T-cell (primary cell): ENCODE results near the gene ASB8. TPM values are rescaled to one million over a fixed set of nuclear protein-coding genes. Genes with fewer than 3 reads are reported as not detected.

Source experiments
- ATAC-seq, 4 experiments: fragments of 200-7000 bp in 3 of 4; fragments of 150-1000 bp in 1 of 4; cut with Tn5 transposase; replicated peaks in 1 of 4; 1 replicate in 3 of 4; 2 replicates in 1 of 4; pipeline ENCODE4 v1.10.0; 2021; ENCODE audit warnings: moderate library complexity in 3 of 4, mild to moderate bottlenecking in 2 of 4, moderate number of reproducible peaks in 1 of 4
- CTCF ChIA-PET, 2 donors: fragments of 300-600 bp; sonication (Branson Sonifier 250); formaldehyde crosslinking; loops; one replicate each; lab custom pipeline; 2022; ENCODE audit warnings: antibody characterized with exemption in 2 of 2; lab: Charles Lee
- POLR2A ChIA-PET, 2 donors: fragments of 300-600 bp; sonication (Branson Sonifier 250); formaldehyde crosslinking; loops; one replicate each; lab custom pipeline; 2022; ENCODE audit warnings: antibody characterized with exemption in 2 of 2; lab: Charles Lee
- DNase-seq, 35 experiments: peaks; one replicate each; pipeline versions ENCODE4 v3.0.0 to v3.0.0-alpha.2; 2013 to 2023
- H3K27ac ChIP-seq: one replicate; pipeline ENCODE4 v1.5.1; 2013; ENCODE audit warnings: low read length
- H3K27me3 ChIP-seq, 2 experiments: replicated peaks in 1 of 2; 1 replicate in 1 of 2; 2 replicates in 1 of 2; pipeline versions ENCODE4 v1.6.1 to v1.7.0; 2013; ENCODE audit warnings: low read length in 1 of 2, mixed read lengths in 1 of 2; ENCODE audit not compliant: control insufficient read depth in 2 of 2, insufficient read depth in 2 of 2; ENCODE audit errors: extremely low read depth in 1 of 2
- H3K36me3 ChIP-seq, 2 donors: 1 replicate in 1 of 2; 2 replicates in 1 of 2; pipeline versions ENCODE4 v1.6.1 to v1.7.0; 2013; ENCODE audit warnings: low read length in 1 of 2; ENCODE audit not compliant: control insufficient read depth in 2 of 2, insufficient read depth in 1 of 2; ENCODE audit errors: extremely low read depth in 1 of 2
- H3K4me1 ChIP-seq, 2 experiments: 1 replicate in 1 of 2; 2 replicates in 1 of 2; pipeline versions ENCODE4 v1.6.1 to v1.7.0; 2013; ENCODE audit warnings: low read length in 2 of 2, mixed read lengths in 1 of 2; ENCODE audit not compliant: insufficient read depth in 2 of 2, control insufficient read depth in 1 of 2; ENCODE audit errors: extremely low read depth in 1 of 2
- H3K4me3 ChIP-seq, 2 donors: 1 replicate in 1 of 2; 2 replicates in 1 of 2; pipeline versions ENCODE4 v1.5.1 to v1.7.0; 2013; ENCODE audit warnings: mild to moderate bottlenecking in 2 of 2, low read length in 1 of 2, moderate library complexity in 1 of 2; ENCODE audit not compliant: control insufficient read depth in 1 of 2; ENCODE audit errors: extremely low read depth in 1 of 2
- H3K9me3 ChIP-seq: 2 replicates; pipeline ENCODE4 v1.7.0; 2013
- H3K27ac Mint-ChIP-seq, 2 donors: one replicate each; pipeline ENCODE4 v1.8.0; 2020 to 2021; ENCODE audit warnings: mild to moderate bottlenecking in 2 of 2, mixed read lengths in 2 of 2
- H3K27me3 Mint-ChIP-seq, 2 donors: one replicate each; pipeline ENCODE4 v1.8.0; 2021 to 2022; ENCODE audit warnings: mixed read lengths in 2 of 2
- H3K36me3 Mint-ChIP-seq: one replicate; pipeline ENCODE4 v1.8.0; 2021; ENCODE audit warnings: mixed read lengths
- H3K4me1 Mint-ChIP-seq, 3 donors: one replicate each; pipeline ENCODE4 v1.8.0; 2020 to 2022; ENCODE audit warnings: mixed read lengths in 3 of 3, mild to moderate bottlenecking in 1 of 3
- H3K4me3 Mint-ChIP-seq, 3 donors: one replicate each; pipeline ENCODE4 v1.8.0; 2020 to 2022; ENCODE audit warnings: mild to moderate bottlenecking in 3 of 3, mixed read lengths in 3 of 3, moderate library complexity in 3 of 3
- H3K9me3 Mint-ChIP-seq, 3 donors: one replicate each; pipeline ENCODE4 v1.8.0; 2020 to 2022; ENCODE audit warnings: mixed read lengths in 3 of 3
- WGBS: methylation state at CpG from one replicate; pipeline ENCODE4 v1.1.5; 2013; ENCODE audit warnings: missing lambda C conversion rate; ENCODE audit not compliant: insufficient coverage; 5-methylcytosine and 5-hydroxymethylcytosine counted together
- total RNA-seq, 35 experiments: library from RNA in 6 of 35; stranded (reverse) in 6 of 35; fragments of 120-200 nt in 1 of 35; gene quantifications; one replicate each; pipeline versions ENCODE4 v1.2.1 to v1.2.4 and lab custom pipeline; 2013 to 2026

Gene ASB8
- total RNA-seq, 5 donors from 2014 or later (not counting 1 experiment from before 2014, with no cell fraction given): 50.0 to 59.7 (median 58.9) TPM

- H3K27ac ChIP-seq: no peak overlapping the region
- no peaks in the 10 kb centered on the region for H3K9me3 ChIP-seq
- no peaks in the 10 kb centered on the region for H3K27me3 Mint-ChIP-seq
- H3K4me3 Mint-ChIP-seq: no peak overlapping the region
- no peak overlapping the region for H3K27ac Mint-ChIP-seq
- ATAC-seq (no peak), DNase-seq (no peak)
- peaks cover 0 to under 1% (median 0%) of the 10 kb centered on the region in 3 donors for H3K4me1 Mint-ChIP-seq
- H3K36me3 ChIP-seq: peaks cover 0 to 67% of the 10 kb centered on the region in 2 donors
- ChIA-PET POLR2A (interaction anchor here in 1 of 2 donors (0.5 kb wide), 2 partner anchors 16 to 609 kb away, joined by 3 to 10 read pairs; no protein-coding TSS in a partner anchor), CTCF (interaction anchor here in 1 of 2 donors (0.5 kb wide), 1 partner anchor 74 kb away, joined by 3 read pairs; no protein-coding TSS in a partner anchor)
- no peaks in the 10 kb centered on the region for H3K27me3 ChIP-seq
- 88% methylated on average over 5 of the region's 7 CpGs for WGBS
- no peak overlapping the region for H3K4me3 ChIP-seq
- H3K36me3 Mint-ChIP-seq: peaks cover 41% of the 10 kb centered on the region
- no peaks in the 10 kb centered on the region for H3K9me3 Mint-ChIP-seq
- H3K4me1 ChIP-seq: no peaks in the 10 kb centered on the region
Measured at GRCh38 chr12:48142818-48143674, 14.3 kb downstream of the ASB8 start.

- Mint-ChIP-seq H3K4me1 (no peaks in the 10 kb centered on the region), H3K9me3 (no peaks in the 10 kb centered on the region), H3K4me3 (no peak overlapping the region), H3K27me3 (no peaks in the 10 kb centered on the region), H3K36me3 (peaks cover 33% of the 10 kb centered on the region), H3K27ac (no peak overlapping the region)
- peaks cover 2 to 20% of the 10 kb centered on the region in 2 donors for H3K36me3 ChIP-seq
- CTCF ChIA-PET: no interaction called here
- DNase-seq (no peak), ATAC-seq (no peak)
- POLR2A ChIA-PET: no interaction called here
- no peaks in the 10 kb centered on the region for H3K9me3 ChIP-seq
- no peak overlapping the region for H3K27ac ChIP-seq
- H3K27me3 ChIP-seq: no peaks in the 10 kb centered on the region
- WGBS: 97% methylated on average over 3 of the region's 5 CpGs
- H3K4me1 ChIP-seq: no peaks in the 10 kb centered on the region
- no peak overlapping the region for H3K4me3 ChIP-seq
Measured at GRCh38 chr12:48135027-48135426, 22.3 kb downstream of the ASB8 start.

GRCh38 chr12:48132826-48133225, 24.5 kb downstream of the ASB8 start:
- Mint-ChIP-seq H3K9me3 (no peaks in the 10 kb centered on the region), H3K4me3 (no peak overlapping the region), H3K4me1 (no peaks in the 10 kb centered on the region), H3K36me3 (peaks cover 40% of the 10 kb centered on the region), H3K27me3 (no peaks in the 10 kb centered on the region), H3K27ac (no peak overlapping the region)
- ATAC-seq: no peak
- H3K27ac ChIP-seq: no peak overlapping the region
- H3K4me1 ChIP-seq: no peaks in the 10 kb centered on the region
- no peaks in the 10 kb centered on the region for H3K27me3 ChIP-seq
- WGBS: 99% methylated on average over 6 of the region's 14 CpGs
- peaks cover 2 to 17% of the 10 kb centered on the region in 2 donors for H3K36me3 ChIP-seq
- no peak for DNase-seq
- ChIA-PET POLR2A (no interaction called here), CTCF (no interaction called here)
- no peak overlapping the region for H3K4me3 ChIP-seq
- no peaks in the 10 kb centered on the region for H3K9me3 ChIP-seq

GRCh38 chr12:48131517-48131916, 25.8 kb downstream of the ASB8 start:
- Histone ChIP-seq H3K4me3 (no peak overlapping the region), H3K36me3 (peaks cover 5 to 17% of the 10 kb centered on the region in 2 donors), H3K27ac (no peak overlapping the region), H3K27me3 (no peaks in the 10 kb centered on the region), H3K9me3 (no peaks in the 10 kb centered on the region), H3K4me1 (no peaks in the 10 kb centered on the region)
- ATAC-seq (no peak), DNase-seq (no peak)
- H3K36me3 Mint-ChIP-seq: peaks cover 41% of the 10 kb centered on the region
- ChIA-PET CTCF (no interaction called here), POLR2A (interaction anchor here in 1 of 2 donors (0.6 kb wide), 1 partner anchor 322 kb away, joined by 11 read pairs; no protein-coding TSS in a partner anchor)
- H3K4me1 Mint-ChIP-seq: no peaks in the 10 kb centered on the region
- H3K4me3 Mint-ChIP-seq: no peak overlapping the region
- H3K9me3 Mint-ChIP-seq: no peaks in the 10 kb centered on the region
- no peak overlapping the region for H3K27ac Mint-ChIP-seq
- no peaks in the 10 kb centered on the region for H3K27me3 Mint-ChIP-seq
- WGBS: 86% methylated on average over 1 of the region's 2 CpGs

- peaks cover 5 to 10% of the 10 kb centered on the region in 2 donors for H3K36me3 ChIP-seq
- no peak for ATAC-seq
- ChIA-PET POLR2A (interaction anchor here in 1 of 2 donors (0.6 kb wide), 1 partner anchor 9 kb away, joined by 4 read pairs; no protein-coding TSS in a partner anchor), CTCF (interaction anchor here in 1 of 2 donors (0.5 to 0.6 kb wide), 2 partner anchors 167 to 387 kb away, joined by 4 to 5 read pairs; no protein-coding TSS in a partner anchor)
- DNase-seq: no peak
- no peaks in the 10 kb centered on the region for H3K4me1 ChIP-seq
- Mint-ChIP-seq H3K9me3 (no peaks in the 10 kb centered on the region), H3K27me3 (no peaks in the 10 kb centered on the region), H3K4me1 (no peaks in the 10 kb centered on the region), H3K27ac (no peak overlapping the region), H3K4me3 (no peak overlapping the region), H3K36me3 (peaks cover 36% of the 10 kb centered on the region)
- H3K4me3 ChIP-seq: no peak overlapping the region
- no peak overlapping the region for H3K27ac ChIP-seq
- H3K27me3 ChIP-seq: no peaks in the 10 kb centered on the region
- H3K9me3 ChIP-seq: no peaks in the 10 kb centered on the region
- WGBS: no CpG with 5 or more reads among the region's 1 CpG
Measured at GRCh38 chr12:48129376-48129775, 27.9 kb downstream of the ASB8 start.

- Mint-ChIP-seq H3K4me3 (no peak overlapping the region), H3K27ac (no peak overlapping the region), H3K36me3 (peaks cover 31% of the 10 kb centered on the region), H3K9me3 (no peaks in the 10 kb centered on the region), H3K4me1 (no peaks in the 10 kb centered on the region), H3K27me3 (no peaks in the 10 kb centered on the region)
- Histone ChIP-seq H3K27me3 (no peaks in the 10 kb centered on the region), H3K27ac (no peak overlapping the region), H3K36me3 (peaks cover 5 to 8% of the 10 kb centered on the region in 2 donors), H3K4me3 (no peak overlapping the region), H3K4me1 (no peaks in the 10 kb centered on the region), H3K9me3 (no peaks in the 10 kb centered on the region)
- CTCF ChIA-PET: interaction anchor here in 1 of 2 donors (0.6 kb wide), 1 partner anchor 387 kb away, joined by 4 read pairs; no protein-coding TSS in a partner anchor
- no CpG with 5 or more reads among the region's 1 CpG for WGBS
- DNase-seq (no peak), ATAC-seq (no peak)
- POLR2A ChIA-PET: interaction anchor here in 1 of 2 donors (0.6 kb wide), 1 partner anchor 8 kb away, joined by 4 read pairs; no protein-coding TSS in a partner anchor
Measured at GRCh38 chr12:48128800-48129199, 28.5 kb downstream of the ASB8 start.
